ENCODE results near the gene L1TD1. TPM values are rescaled to one million over a fixed set of nuclear protein-coding genes. Genes with fewer than 3 reads are reported as not detected.
A peak's percentile ranks its signal among the peaks of the same experiment; 100 is the strongest.
"Not testable (repeated sequence)": the region's sequence is repeated elsewhere in the genome, so short reads cannot be mapped to it uniquely, and the experiment has no call there.

Gene L1TD1
- total and polyA plus RNA-seq, 4 experiments from 2014 or later = not detected

DNA sequence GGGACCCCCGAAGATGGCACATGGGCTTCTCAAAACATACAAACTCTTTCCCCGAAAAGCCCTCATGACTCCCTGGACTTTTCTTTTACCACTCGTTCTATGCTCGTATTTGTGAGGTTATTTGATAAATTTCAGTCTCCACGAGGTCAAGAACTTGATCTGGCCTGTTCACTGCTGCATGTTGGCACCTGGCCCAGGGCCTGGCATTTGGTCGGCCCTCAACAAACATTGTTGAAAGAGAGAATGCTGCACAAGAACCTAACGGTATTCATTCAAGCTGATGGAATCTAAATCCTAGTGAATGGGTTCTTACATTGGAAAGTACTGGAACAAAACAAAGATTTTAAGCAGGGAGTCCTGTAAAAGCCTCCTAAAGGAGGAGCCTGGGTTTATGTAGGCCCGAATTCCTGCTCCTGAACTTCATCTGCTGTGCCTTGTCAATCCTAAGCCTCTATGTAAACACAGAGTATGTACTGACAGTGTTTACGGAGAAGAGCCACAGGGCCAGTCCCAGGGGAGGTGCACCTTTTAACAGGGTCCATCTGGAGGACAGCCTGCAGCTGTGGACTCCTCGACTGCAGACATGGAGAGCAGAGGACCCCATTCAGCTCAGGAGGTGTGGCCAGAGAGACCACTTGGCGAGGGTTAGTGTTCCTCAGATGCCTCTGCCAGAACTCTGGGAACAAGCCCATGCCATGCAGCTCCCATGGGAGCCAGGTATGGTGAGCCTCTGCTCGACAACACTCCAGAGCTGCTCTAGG is 46.9 kb downstream of the L1TD1 start:
- Mint-ChIP-seq H3K27me3 (peaks cover 0 to 2% of the 10 kb centered on the region in 2 donors), H3K27ac (peak overlapping the region in 1 of 7 donors; percentile 60), H3K4me1 (no peaks in the 10 kb centered on the region), H3K9me3 (no peaks in the 10 kb centered on the region), H3K36me3 (no peaks in the 10 kb centered on the region), H3K4me3 (no peak overlapping the region)
- Histone ChIP-seq H3K27ac (ENCODE audit: low read depth, low read length) (no peak overlapping the region), H3K4me1 (ENCODE audit: insufficient read depth, low read length) (no peaks in the 10 kb centered on the region), H3K9me3 (ENCODE audit: control insufficient read depth in 1 of 2, low read length in 2 of 2) (no peaks in the 10 kb centered on the region), H3K36me3 (ENCODE audit: insufficient read depth, low read length) (no peaks in the 10 kb centered on the region), H3K4me3 (ENCODE audit: low read length in 2 of 2) (no peak overlapping the region), H3K27me3 (ENCODE audit: insufficient read depth, low read length) (no peaks in the 10 kb centered on the region)
- ChIA-PET POLR2A (ENCODE audit: partially characterized antibody) (no interaction called here), CTCF (ENCODE audit: partially characterized antibody) (no interaction called here)
- DNase-seq = no peak
- intact Hi-C loops (cut with micrococcal nuclease) = no loop called here

DNA sequence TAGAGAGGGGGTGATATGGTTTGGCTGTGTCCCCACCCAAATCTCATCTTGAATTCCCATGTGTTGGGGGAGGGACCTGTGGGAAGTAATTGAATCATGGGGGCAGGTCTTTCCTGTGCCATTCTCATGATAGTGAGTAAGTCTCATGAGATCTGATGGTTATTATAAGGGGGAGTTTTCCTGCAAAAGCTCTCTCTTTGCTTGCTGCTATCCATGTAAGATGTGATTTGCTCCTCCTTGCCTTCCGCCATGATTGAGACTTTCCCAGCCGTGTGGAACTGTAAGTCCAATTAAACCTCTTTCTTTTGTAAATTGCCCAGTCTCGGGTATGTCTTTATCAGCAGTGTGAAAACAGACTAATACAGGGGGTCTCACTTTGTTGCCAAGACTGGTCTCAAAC is 49.7 kb downstream of the L1TD1 start:
- H3K27me3 Mint-ChIP-seq; H3K4me1 Mint-ChIP-seq; POLR2A ChIA-PET (ENCODE audit: partially characterized antibody); H3K27me3 ChIP-seq (ENCODE audit: insufficient read depth, low read length); H3K4me3 ChIP-seq (ENCODE audit: low read length in 2 of 2); H3K36me3 ChIP-seq (ENCODE audit: insufficient read depth, low read length); H3K36me3 Mint-ChIP-seq; H3K4me1 ChIP-seq (ENCODE audit: insufficient read depth, low read length); intact Hi-C loops (cut with micrococcal nuclease); DNase-seq; H3K27ac ChIP-seq (ENCODE audit: low read depth, low read length); H3K27ac Mint-ChIP-seq; CTCF ChIA-PET (ENCODE audit: partially characterized antibody); H3K9me3 ChIP-seq (ENCODE audit: control insufficient read depth in 1 of 2, low read length in 2 of 2); H3K9me3 Mint-ChIP-seq: not testable (repeated sequence)
- peak overlapping the region in 1 of 8 donors; percentile 18 for H3K4me3 Mint-ChIP-seq

DNA sequence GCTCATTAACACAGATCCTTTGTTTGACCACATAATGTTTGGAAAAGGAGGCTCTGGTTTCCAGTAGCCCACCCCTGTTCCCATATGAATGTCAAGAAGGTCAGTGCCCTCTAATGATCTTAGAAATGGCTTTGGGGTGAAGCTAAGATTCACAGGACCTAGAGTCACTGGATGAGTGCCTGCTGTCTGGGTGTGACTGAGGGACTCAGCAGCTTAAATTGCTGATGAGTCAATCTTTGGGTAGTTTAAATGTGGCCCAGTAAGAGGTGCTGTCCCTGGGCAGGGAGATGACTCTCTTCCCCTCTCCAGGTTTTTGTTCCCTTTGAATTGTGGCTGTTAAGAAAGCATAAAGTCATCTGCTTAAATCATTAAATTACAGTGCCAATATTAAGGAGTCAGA is 50.6 kb downstream of the L1TD1 start:
- Mint-ChIP-seq H3K4me3 (no peak overlapping the region), H3K27me3 (peaks cover 0 to 8% of the 10 kb centered on the region in 2 donors), H3K4me1 (no peaks in the 10 kb centered on the region), H3K27ac (no peak overlapping the region), H3K9me3 (no peaks in the 10 kb centered on the region), H3K36me3 (no peaks in the 10 kb centered on the region)
- CTCF ChIA-PET (ENCODE audit: partially characterized antibody) = no interaction called here
- Histone ChIP-seq H3K9me3 (ENCODE audit: control insufficient read depth in 1 of 2, low read length in 2 of 2) (no peaks in the 10 kb centered on the region), H3K36me3 (ENCODE audit: insufficient read depth, low read length) (no peaks in the 10 kb centered on the region), H3K27me3 (ENCODE audit: insufficient read depth, low read length) (no peaks in the 10 kb centered on the region), H3K4me3 (ENCODE audit: low read length in 2 of 2) (no peak overlapping the region), H3K27ac (ENCODE audit: low read depth, low read length) (no peak overlapping the region), H3K4me1 (ENCODE audit: insufficient read depth, low read length) (no peaks in the 10 kb centered on the region)
- DNase-seq = no peak
- intact Hi-C loops (cut with micrococcal nuclease) = no loop called here
- POLR2A ChIA-PET (ENCODE audit: partially characterized antibody) = no interaction called here

- H3K27me3 Mint-ChIP-seq = peaks cover 0 to 12% of the 10 kb centered on the region in 2 donors
- H3K4me1 ChIP-seq (ENCODE audit: insufficient read depth, low read length) = no peaks in the 10 kb centered on the region
- ChIA-PET POLR2A (ENCODE audit: partially characterized antibody) (no interaction called here), CTCF (ENCODE audit: partially characterized antibody) (no interaction called here)
- H3K36me3 Mint-ChIP-seq = no peaks in the 10 kb centered on the region
- no peak overlapping the region for H3K4me3 Mint-ChIP-seq
- no peak overlapping the region for H3K27ac ChIP-seq (ENCODE audit: low read depth, low read length)
- no peak overlapping the region for H3K4me3 ChIP-seq (ENCODE audit: low read length in 2 of 2)
- H3K36me3 ChIP-seq (ENCODE audit: insufficient read depth, low read length) = no peaks in the 10 kb centered on the region
- no peak for DNase-seq
- no peaks in the 10 kb centered on the region for H3K4me1 Mint-ChIP-seq
- no peaks in the 10 kb centered on the region for H3K27me3 ChIP-seq (ENCODE audit: insufficient read depth, low read length)
- no peaks in the 10 kb centered on the region for H3K9me3 ChIP-seq (ENCODE audit: control insufficient read depth in 1 of 2, low read length in 2 of 2)
- no peaks in the 10 kb centered on the region for H3K9me3 Mint-ChIP-seq
- H3K27ac Mint-ChIP-seq = no peak overlapping the region
- intact Hi-C loops (cut with micrococcal nuclease) = no loop called here
Measured at GRCh38 chr1:62247391-62248168, 52.9 kb downstream of the L1TD1 start.

GRCh38 chr1:62250126-62250726 is 55.6 kb downstream of the L1TD1 start:
- H3K4me1 Mint-ChIP-seq = no peaks in the 10 kb centered on the region
- no peak overlapping the region for H3K4me3 ChIP-seq (ENCODE audit: low read length in 2 of 2)
- no peak overlapping the region for H3K4me3 Mint-ChIP-seq
- no peaks in the 10 kb centered on the region for H3K4me1 ChIP-seq (ENCODE audit: insufficient read depth, low read length)
- DNase-seq = no peak
- no peaks in the 10 kb centered on the region for H3K36me3 Mint-ChIP-seq
- intact Hi-C loops (cut with micrococcal nuclease) = no loop called here
- no peaks in the 10 kb centered on the region for H3K27me3 ChIP-seq (ENCODE audit: insufficient read depth, low read length)
- CTCF ChIA-PET (ENCODE audit: partially characterized antibody) = no interaction called here
- H3K9me3 Mint-ChIP-seq = no peaks in the 10 kb centered on the region
- peaks cover 0 to 12% of the 10 kb centered on the region in 2 donors for H3K27me3 Mint-ChIP-seq
- no peak overlapping the region for H3K27ac Mint-ChIP-seq
- no peak overlapping the region for H3K27ac ChIP-seq (ENCODE audit: low read depth, low read length)
- no peaks in the 10 kb centered on the region for H3K9me3 ChIP-seq (ENCODE audit: control insufficient read depth in 1 of 2, low read length in 2 of 2)
- H3K36me3 ChIP-seq (ENCODE audit: insufficient read depth, low read length) = no peaks in the 10 kb centered on the region
- POLR2A ChIA-PET (ENCODE audit: partially characterized antibody) = no interaction called here

DNA sequence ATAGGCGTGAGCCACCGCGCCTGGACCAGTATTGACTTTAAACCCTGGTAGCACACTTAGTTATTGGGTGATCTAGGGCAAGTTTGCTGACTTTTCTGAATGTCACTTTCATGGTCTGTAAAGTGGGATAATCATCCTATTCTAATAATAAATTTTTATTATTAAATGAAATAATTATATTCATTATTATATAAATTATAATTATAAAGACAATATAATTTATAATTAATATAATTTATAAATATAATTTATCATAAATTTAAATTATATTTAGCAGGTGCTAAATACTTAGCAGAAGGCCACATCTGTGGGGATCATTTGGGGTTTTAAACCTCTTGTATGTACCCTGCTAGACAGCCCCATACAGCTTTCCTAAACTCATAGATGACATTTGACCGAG is 64.9 kb downstream of the L1TD1 start:
- peaks cover 0 to 3% (median 0%) of the 10 kb centered on the region in 8 donors for H3K9me3 Mint-ChIP-seq
- Histone ChIP-seq H3K36me3 (ENCODE audit: insufficient read depth, low read length) (no peaks in the 10 kb centered on the region), H3K9me3 (ENCODE audit: control insufficient read depth in 1 of 2, low read length in 2 of 2) (no peaks in the 10 kb centered on the region), H3K27me3 (ENCODE audit: insufficient read depth, low read length) (no peaks in the 10 kb centered on the region), H3K4me1 (ENCODE audit: insufficient read depth, low read length) (no peaks in the 10 kb centered on the region), H3K27ac (ENCODE audit: low read depth, low read length) (no peak overlapping the region), H3K4me3 (ENCODE audit: low read length in 2 of 2) (no peak overlapping the region)
- no peaks in the 10 kb centered on the region for H3K36me3 Mint-ChIP-seq
- CTCF ChIA-PET (ENCODE audit: partially characterized antibody) = no interaction called here
- intact Hi-C loops (cut with micrococcal nuclease) = no loop called here
- H3K4me3 Mint-ChIP-seq = no peak overlapping the region
- DNase-seq = no peak
- POLR2A ChIA-PET (ENCODE audit: partially characterized antibody) = no interaction called here
- no peaks in the 10 kb centered on the region for H3K4me1 Mint-ChIP-seq
- H3K27me3 Mint-ChIP-seq = peaks cover 9 to 18% of the 10 kb centered on the region in 2 donors
- no peak overlapping the region for H3K27ac Mint-ChIP-seq

- Histone ChIP-seq H3K27me3 (ENCODE audit: insufficient read depth, low read length) (no peaks in the 10 kb centered on the region), H3K4me1 (ENCODE audit: insufficient read depth, low read length) (no peaks in the 10 kb centered on the region), H3K36me3 (ENCODE audit: insufficient read depth, low read length) (no peaks in the 10 kb centered on the region), H3K9me3 (ENCODE audit: control insufficient read depth in 1 of 2, low read length in 2 of 2) (no peaks in the 10 kb centered on the region), H3K27ac (ENCODE audit: low read depth, low read length) (no peak overlapping the region), H3K4me3 (ENCODE audit: low read length in 2 of 2) (no peak overlapping the region)
- CTCF ChIA-PET (ENCODE audit: partially characterized antibody) = no interaction called here
- intact Hi-C loops (cut with micrococcal nuclease) = no loop called here
- Mint-ChIP-seq H3K27me3 (peaks cover 9 to 18% of the 10 kb centered on the region in 2 donors), H3K36me3 (no peaks in the 10 kb centered on the region), H3K4me1 (no peaks in the 10 kb centered on the region), H3K9me3 (peaks cover 0 to 3% (median 0%) of the 10 kb centered on the region in 8 donors), H3K4me3 (no peak overlapping the region), H3K27ac (no peak overlapping the region)
- POLR2A ChIA-PET (ENCODE audit: partially characterized antibody) = no interaction called here
- no peak for DNase-seq
Measured at GRCh38 chr1:62260688-62261087, 66.0 kb downstream of the L1TD1 start.

All from CD4-positive, alpha-beta memory T cell (primary cell).